GM21825 (cell line): Measurements from ENCODE around the gene ANGPTL4.

Source experiments
- ATAC-seq: cut with Tn5 transposase; IDR thresholded peaks from one replicate; pipeline ENCODE4 v1.9.1; 2021; ENCODE audit warnings: mild to moderate bottlenecking, moderate library complexity; ENCODE audit not compliant: unreplicated experiment

The ANGPTL4 gene

DNA sequence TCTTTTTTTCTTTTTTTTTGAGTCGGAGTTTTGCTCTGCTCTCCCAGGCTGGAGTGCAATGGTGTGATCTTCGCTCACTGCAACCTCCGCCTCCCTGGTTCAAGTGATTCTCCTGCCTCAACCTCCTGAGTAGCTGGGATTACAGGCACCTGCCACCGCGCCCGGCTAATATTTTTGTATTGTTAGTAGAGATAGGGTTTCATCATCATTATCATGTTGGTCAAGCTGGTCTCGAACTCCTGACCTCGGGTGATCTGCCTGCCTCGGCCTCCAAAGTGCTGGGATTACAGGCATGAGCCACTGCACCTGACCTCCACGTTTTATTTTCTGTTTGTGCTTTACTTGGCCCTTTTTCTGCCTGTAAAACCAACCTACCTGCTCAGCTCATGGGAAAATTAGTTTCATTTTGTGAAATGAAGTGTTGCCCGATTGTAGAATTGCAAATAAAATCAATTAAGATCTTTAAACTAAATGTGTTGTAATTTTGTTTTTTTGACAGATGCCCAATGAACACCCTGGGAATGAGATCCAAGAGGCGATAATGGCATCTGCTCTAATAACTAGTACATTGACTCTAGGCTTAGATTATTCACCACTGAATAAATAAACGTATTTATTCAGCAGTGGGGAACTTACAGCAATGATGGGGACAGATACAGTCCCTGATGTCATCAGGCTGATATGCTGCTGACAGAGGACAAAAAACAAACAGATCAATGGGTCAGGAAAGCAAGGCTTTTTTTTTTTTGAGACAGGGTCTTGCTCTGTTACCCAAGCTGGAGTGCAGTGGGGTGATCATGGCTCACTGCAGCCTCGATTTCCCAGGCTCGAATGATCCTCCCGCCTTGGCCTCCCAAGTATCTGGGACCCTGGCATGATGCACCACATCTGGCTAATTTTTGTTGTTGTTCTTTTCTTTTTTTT lies 24.0 kb downstream of the ANGPTL4 start:
- no peak for ATAC-seq

DNA sequence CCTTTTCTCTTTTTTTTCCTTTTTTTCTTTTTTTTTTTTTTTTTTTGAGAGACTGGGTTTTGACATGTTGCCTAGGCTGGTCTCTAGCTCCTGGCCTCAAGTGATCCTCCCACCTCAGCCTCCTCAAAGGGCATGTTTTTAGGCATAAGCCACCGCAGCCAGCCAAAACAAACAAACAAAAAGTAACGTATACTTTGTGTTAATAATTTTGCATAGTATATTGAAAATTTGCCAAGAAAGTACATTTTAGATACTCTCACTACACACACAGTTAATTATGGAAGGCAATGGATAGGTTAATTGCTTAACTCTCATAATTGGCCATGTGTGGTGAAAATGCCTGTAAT lies 24.6 kb downstream of the ANGPTL4 start:
- ATAC-seq, result no peak

GRCh38 chr19:8389891-8390616 lies 26.1 kb downstream of the ANGPTL4 start, which contains the start of gene RAB11B:
Gene RAB11B (plus strand): TSS chr19:8390360. CDS start chr19:8390417, 57 bp downstream.
- peak; percentile 87 for ATAC-seq

DNA sequence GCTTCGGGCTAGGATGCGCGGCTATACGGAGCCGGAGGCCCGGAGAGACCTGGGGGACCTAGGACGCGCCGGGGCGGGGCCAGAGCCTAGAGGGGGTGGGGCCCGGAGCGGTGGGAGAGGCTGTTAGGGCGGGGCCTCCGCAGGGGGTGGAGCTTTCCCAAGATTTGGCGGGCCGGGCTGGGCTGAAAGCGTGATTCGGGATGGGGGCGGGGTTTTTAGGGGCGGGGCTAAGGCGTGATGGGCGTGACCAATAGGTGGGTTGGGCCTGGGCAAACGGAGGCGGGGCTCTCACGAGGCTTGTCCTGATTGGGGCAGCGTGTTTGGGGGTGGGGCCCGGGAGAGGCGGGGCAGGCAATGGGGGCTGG lies 26.6 kb downstream of the ANGPTL4 start:
- peak; percentile 41 for ATAC-seq

DNA sequence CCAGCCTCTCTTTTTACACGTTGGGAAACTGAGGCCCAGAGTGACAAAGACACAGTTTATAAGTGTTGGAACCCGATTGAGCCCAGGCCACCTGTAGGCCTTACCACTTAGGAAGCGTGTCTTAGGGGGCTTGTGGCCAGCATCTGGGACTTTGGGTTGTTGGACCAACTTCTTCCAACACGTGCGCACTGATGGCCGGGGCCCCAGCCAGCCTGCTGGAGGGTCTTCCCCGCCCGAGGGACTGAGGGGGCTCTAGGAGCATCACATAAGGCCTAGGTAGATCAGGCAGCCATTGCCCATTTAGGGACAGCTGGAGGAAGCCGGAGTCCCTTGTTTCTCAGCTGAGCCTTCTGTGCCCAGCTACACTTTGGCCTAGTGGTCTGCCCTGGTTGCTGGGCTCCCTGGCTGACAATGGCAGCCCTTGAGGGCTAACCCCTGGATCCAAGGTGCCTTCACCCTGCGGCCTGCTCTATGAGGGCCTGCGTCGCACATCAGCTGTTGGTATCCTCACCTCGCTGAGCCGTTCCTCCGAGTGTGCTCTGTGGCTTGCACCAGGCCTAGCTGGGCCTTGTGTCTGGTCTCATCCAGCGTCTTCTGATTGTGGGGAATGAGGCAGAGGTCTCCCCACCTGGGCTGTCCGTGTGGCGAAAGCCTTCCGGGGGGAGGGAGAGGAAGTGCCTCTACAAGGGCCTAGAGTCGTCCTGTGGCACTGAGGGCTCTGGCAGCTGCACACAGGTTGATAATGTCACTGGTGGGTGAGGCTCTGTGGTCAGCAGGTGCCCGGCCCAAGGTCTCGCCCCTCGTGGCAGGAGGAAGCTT lies 27.5 kb downstream of the ANGPTL4 start:
- ATAC-seq, result no peak

DNA sequence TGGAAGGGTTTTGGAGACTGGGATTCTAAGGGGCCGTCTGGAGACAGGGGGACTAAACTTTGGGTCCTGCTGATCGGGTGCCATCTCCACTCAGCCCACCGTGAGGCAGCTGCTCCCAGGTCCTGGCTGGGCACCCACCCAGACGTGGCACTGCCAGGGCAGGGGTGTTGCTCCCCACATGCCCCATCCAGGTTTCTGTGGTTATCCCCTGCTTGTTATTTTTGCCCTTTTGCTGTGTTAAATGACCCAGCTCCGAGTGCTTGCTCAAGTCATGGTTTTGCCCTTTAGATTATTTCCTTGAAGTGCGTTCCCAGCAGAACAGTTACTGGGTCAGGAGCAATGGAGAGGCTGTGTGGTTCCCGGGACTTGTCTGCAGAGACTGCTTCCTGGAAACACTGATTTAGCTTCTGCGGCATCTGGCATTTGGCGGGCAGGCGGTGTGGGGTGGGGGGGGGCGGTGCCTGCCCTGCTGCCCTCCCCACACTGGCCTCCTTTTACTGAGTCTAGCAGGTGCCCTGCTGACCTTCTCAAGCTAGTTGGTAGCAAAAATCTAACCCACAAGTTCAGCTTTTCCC lies 28.1 kb downstream of the ANGPTL4 start:
- ATAC-seq, result no peak

GRCh38 chr19:8393192-8393870 lies 29.4 kb downstream of the ANGPTL4 start:
- no peak for ATAC-seq

- ATAC-seq, result no peak
These were observed 29.9 kb downstream of the ANGPTL4 start for GRCh38 chr19:8393871-8394250.

- ATAC-seq, result no peak
These were observed 31.7 kb downstream of the ANGPTL4 start for GRCh38 chr19:8395621-8396082.

- ATAC-seq, result no peak
These were observed 32.2 kb downstream of the ANGPTL4 start for GRCh38 chr19:8396185-8396562.

DNA sequence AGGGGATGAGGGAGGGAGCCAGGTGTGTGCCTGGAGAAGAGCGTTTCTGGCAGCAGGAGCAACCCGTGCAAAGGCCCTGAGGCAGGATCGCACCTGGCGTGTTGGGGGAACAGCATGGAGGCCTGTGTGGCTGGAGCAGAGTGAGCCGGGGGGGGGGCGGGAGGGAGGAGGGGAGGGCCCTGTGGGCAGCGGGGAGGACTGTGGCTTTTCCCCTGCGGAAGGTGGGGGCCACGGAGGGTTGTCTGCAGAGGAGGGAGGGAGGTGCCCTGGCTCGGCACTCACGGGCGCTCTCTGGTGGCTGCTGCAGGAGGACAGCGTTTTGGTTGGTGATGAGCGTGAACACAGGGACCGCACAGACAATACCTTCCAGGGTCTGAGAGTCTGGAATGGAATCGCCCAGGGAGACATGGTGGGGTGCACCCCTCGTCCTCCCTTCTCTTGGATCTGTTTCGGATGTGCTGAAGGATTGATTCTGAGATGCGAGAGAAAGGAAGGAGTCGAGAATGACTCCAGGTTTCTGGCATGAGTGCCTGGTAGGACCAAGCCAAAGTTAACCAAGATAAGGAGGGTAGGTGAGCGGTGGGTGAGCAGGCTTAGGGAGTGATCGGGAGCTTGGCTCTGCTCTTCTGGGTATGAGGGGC lies 32.7 kb downstream of the ANGPTL4 start:
- no peak for ATAC-seq

DNA sequence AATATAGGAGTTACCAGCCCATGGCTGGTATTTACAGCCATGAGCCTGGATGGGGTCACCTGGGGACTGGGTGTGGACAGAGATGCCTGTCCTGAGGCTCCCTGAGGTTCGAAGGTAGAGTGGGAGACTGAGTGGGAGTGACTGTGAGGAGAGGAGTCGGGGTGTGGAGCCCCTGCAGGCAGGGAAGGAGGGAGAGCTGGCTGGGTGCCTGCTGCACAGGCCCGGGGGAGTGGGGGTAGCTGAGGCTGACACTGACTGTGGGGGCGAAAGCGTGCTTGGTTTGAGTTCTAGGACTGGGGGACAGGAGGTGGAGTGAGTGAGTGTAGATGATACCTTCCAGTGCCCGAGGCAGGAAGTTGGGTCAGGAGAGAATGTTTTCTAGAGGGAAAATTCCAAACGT lies 33.3 kb downstream of the ANGPTL4 start:
- no peak for ATAC-seq

DNA sequence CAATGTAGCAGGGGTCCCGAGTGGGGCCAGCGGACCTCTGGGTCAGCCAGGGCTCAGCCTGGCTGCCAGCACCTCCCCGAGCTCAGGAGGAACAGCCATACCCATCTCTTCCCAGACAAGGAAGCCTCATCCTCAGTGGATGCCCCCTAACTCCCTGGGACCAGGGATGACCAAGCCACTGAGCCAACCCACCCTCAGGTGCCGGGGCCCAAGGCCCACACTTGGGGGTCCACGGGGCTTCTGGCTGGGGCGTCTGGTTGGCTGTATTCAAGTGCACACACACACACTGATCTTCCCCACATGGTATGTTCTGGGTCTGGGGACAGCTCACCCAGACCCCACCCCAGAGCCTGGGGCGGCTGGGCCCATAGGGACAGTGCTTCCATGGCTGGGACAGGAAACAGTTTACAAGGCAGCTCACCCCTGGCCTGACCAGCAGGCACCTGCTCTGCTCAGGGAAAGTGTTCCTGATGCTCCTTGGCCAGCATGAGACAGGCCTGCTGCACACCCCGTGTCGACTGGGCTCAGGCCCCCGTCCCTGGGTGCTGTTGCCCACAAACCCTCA lies 33.9 kb downstream of the ANGPTL4 start:
- ATAC-seq, result no peak

DNA sequence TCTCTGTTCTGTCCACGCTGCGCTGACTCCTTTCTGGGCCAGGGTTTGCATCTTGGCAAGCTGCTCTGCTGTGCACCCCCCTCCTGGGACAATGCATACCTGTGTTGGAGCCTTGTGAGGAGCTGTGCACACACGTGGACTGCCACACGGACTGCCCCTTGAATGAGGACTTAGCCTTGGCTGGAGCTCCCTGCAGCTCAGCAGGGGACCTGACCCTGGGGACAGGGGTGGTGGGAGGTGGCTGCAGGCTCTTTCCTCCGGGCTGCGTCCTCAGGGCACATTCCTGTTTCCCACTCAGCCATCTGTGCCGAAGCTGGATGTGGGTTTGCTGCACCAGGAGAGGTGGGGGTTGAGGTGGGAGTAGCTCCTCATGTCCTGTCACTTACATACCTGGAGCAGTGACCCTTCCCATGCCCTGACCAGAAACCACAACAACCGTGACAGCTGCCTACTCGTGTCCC lies 34.4 kb downstream of the ANGPTL4 start:
- no peak for ATAC-seq

- ATAC-seq, result no peak
These were observed 35.8 kb downstream of the ANGPTL4 start for GRCh38 chr19:8399681-8400188.

GRCh38 chr19:8401981-8402411 lies 38.0 kb downstream of the ANGPTL4 start:
- ATAC-seq, result no peak

- ATAC-seq, result no peak
These were observed 39.3 kb downstream of the ANGPTL4 start for GRCh38 chr19:8403098-8403819.

DNA sequence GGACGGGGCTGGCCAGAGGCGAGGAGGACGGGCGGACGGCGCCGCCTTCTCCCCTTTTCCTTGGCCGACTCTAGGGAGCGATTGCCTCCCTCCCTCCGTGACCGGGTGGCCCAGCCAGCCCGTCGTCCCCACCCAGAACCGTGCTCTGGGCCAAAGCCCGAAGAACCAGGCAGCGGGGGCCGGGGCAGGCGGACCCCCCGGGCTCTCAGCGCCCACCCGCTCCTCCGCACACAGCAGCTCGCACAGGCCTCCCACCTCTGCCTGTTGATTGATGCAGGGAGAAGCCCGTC lies 39.8 kb downstream of the ANGPTL4 start:
- ATAC-seq, result no peak
